22Rv1 (cell line): Measurements from ENCODE around the gene TP53AIP1.

Experiments used
- ZFX ChIP-seq: fragments of 450-650 bp; IDR thresholded peaks from 2 replicates; pipeline ENCODE4 v1.6.1; 2017; ENCODE audit warnings: antibody characterized with exemption, borderline replicate concordance
- TF ChIP-seq, protein P1 (sequence below): fragments of 450-650 bp; IDR thresholded peaks from 2 replicates; pipeline ENCODE4 v1.5.1; 2017; ENCODE audit warnings: mild to moderate bottlenecking

DNA sequence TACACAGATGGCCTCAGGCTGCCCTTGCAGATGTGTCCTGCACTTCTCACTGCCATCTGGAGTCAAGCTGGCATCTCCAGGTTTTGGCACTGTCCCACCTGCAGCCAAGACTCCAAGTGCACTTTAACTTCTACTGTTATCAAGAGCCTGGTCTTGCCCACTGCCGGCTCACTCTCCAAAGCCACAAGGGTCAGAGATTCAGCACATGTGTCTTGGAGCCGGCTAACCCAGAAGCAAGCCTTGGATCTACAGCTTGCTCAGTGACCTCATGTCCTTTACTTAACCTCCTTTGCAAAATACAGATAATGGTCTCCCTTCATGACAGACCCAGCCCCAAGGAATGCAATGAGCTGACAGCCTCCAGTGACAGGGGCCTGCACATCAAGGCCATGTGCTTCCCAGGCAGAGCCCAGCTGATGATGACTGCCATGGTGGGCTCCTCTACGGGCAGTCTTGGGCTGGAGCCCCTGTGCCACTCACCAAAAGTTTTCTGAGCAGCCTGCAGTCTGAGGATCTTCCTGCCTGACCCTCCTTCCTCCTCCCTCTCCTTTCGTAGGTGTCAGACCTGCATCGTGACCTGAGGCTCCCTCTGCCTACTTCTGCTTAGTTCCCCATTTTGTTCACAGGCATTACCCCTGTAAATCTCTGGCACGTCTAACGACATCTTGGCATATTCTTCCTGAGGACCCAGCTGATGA, 9.0 kb downstream of the TP53AIP1 start:
- TF ChIP-seq, protein P1, sequence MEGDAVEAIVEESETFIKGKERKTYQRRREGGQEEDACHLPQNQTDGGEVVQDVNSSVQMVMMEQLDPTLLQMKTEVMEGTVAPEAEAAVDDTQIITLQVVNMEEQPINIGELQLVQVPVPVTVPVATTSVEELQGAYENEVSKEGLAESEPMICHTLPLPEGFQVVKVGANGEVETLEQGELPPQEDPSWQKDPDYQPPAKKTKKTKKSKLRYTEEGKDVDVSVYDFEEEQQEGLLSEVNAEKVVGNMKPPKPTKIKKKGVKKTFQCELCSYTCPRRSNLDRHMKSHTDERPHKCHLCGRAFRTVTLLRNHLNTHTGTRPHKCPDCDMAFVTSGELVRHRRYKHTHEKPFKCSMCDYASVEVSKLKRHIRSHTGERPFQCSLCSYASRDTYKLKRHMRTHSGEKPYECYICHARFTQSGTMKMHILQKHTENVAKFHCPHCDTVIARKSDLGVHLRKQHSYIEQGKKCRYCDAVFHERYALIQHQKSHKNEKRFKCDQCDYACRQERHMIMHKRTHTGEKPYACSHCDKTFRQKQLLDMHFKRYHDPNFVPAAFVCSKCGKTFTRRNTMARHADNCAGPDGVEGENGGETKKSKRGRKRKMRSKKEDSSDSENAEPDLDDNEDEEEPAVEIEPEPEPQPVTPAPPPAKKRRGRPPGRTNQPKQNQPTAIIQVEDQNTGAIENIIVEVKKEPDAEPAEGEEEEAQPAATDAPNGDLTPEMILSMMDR, result no peak
- TF ChIP-seq ZFX, result no peak
